ENCODE measurements around the gene TCL1B.
"Not testable (repeated sequence)": the region's sequence is repeated elsewhere in the genome, so short reads cannot be mapped to it uniquely, and the experiment has no call there.

The TCL1B gene

GRCh38 chr14:95701846-95702221, 15.6 kb downstream of the TCL1B start:
- DNase-seq (ENCODE audit: low read depth in 2 of 2): no peak

GRCh38 chr14:95703341-95703740, 17.1 kb downstream of the TCL1B start:
- no peak for DNase-seq (ENCODE audit: low read depth in 2 of 2)

- DNase-seq (ENCODE audit: low read depth in 2 of 2): no peak
These were observed 17.6 kb downstream of the TCL1B start for GRCh38 chr14:95703805-95704204.

- no peak for DNase-seq (ENCODE audit: low read depth in 2 of 2)
These were observed 19.3 kb downstream of the TCL1B start for GRCh38 chr14:95705518-95705917.

GRCh38 chr14:95707327-95707726, 21.1 kb downstream of the TCL1B start:
- no peak for DNase-seq (ENCODE audit: low read depth in 2 of 2)

GRCh38 chr14:95710106-95710505, 23.9 kb downstream of the TCL1B start:
- no peak for DNase-seq (ENCODE audit: low read depth in 2 of 2)

- DNase-seq (ENCODE audit: low read depth in 2 of 2): no peak
These were observed 25.4 kb downstream of the TCL1B start for GRCh38 chr14:95711476-95712176.

- no peak for DNase-seq (ENCODE audit: low read depth in 2 of 2)
These were observed 26.2 kb downstream of the TCL1B start for GRCh38 chr14:95712398-95712797.

- no peak for DNase-seq (ENCODE audit: low read depth in 2 of 2)
These were observed 27.6 kb downstream of the TCL1B start, which contains the start of gene TCL1A for GRCh38 chr14:95713596-95714371. Gene TCL1A, minus strand, starts transcription at chr14:95714125. Its CDS starts 59 bp downstream, at chr14:95714066.

- DNase-seq (ENCODE audit: low read depth in 2 of 2): no peak
These were observed 36.4 kb downstream of the TCL1B start for GRCh38 chr14:95722525-95723190.

GRCh38 chr14:95725685-95726336, 39.6 kb downstream of the TCL1B start:
- no peak for DNase-seq (ENCODE audit: low read depth in 2 of 2)

- DNase-seq (ENCODE audit: low read depth in 2 of 2): no peak
These were observed 41.0 kb downstream of the TCL1B start for GRCh38 chr14:95727056-95727700.

GRCh38 chr14:95729402-95730028, 43.3 kb downstream of the TCL1B start:
- not testable (repeated sequence) for DNase-seq (ENCODE audit: low read depth in 2 of 2)

- no peak for DNase-seq (ENCODE audit: low read depth in 2 of 2)
These were observed 43.9 kb downstream of the TCL1B start for GRCh38 chr14:95730126-95730525.

GRCh38 chr14:95733212-95733611, 47.0 kb downstream of the TCL1B start:
- no peak for DNase-seq (ENCODE audit: low read depth in 2 of 2)

- DNase-seq (ENCODE audit: low read depth in 2 of 2): no peak
These were observed 53.1 kb downstream of the TCL1B start for GRCh38 chr14:95739356-95739755.

- no peak for DNase-seq (ENCODE audit: low read depth in 2 of 2)
These were observed 54.8 kb downstream of the TCL1B start for GRCh38 chr14:95741038-95741490.

GRCh38 chr14:95741781-95742180, 55.6 kb downstream of the TCL1B start:
- DNase-seq (ENCODE audit: low read depth in 2 of 2): no peak

Measured in stimulated activated CD4-positive, alpha-beta T cell treated with anti-CD3 and anti-CD28 coated beads, Interleukin-12 subunit alpha, Interleukin-12 subunit beta, amount 100 ng/mL, for 24 hours (primary cell).